K562 (cell line): ENCODE measurements around the gene ZNF197. TPM values are rescaled to one million over a fixed set of nuclear protein-coding genes. Genes with fewer than 3 reads are reported as not detected.
A peak's percentile ranks its signal among the peaks of the same experiment; 100 is the strongest.

Experiments
- ATAC-seq: fragments of 200-7000 bp; cut with Tn5 transposase; 3 replicates; pipeline ENCODE4 v1.9.1; 2020; ENCODE audit warnings: moderate library complexity
- BruUV-seq: library from RNA; stranded (reverse); fragments of 400-500 nt; replicated peaks from 2 replicates; lab custom pipeline; 2021; lab: Mats Ljungman, UMichigan
- CTCF ChIA-PET: fragments of 300-600 bp; formaldehyde crosslinking; extraction: SDS; loops from one replicate; lab custom pipeline; 2021; ENCODE audit warnings: low intra/inter-chr PET ratio; lab: Yijun Ruan, JAX
- POLR2A ChIA-PET: fragments of 300-600, 350-650 bp; sonication (Branson Sonifier 250); formaldehyde crosslinking; extraction: SDS; loops from one replicate; lab custom pipeline; 2021; ENCODE audit warnings: antibody characterized with exemption, inconsistent platforms; lab: Yijun Ruan, JAX
- DNase-seq, 4 experiments: peaks; one replicate each; pipeline versions ENCODE4 v3.0.0 to v3.0.0-alpha.2; 2011 to 2018; ENCODE audit warnings: low spot score in 3 of 4, mixed read lengths in 3 of 4; ENCODE audit errors: extremely low read depth in 1 of 4
- FAIRE-seq: peaks from 2 replicates; lab custom pipeline; 2011; peaks lifted over from hg19 to GRCh38; lab: Jason Lieb, UNC
- H2AFZ ChIP-seq: 2 replicates; pipeline ENCODE4 v1.6.0; 2011; ENCODE audit warnings: low read depth, low read length, control low read depth, inconsistent platforms
- H3K27ac ChIP-seq: fragments of 200-600 bp; 3 replicates; pipeline ENCODE4 v1.8.0; 2011; ENCODE audit warnings: low read depth, mild to moderate bottlenecking, control low read depth, inconsistent platforms, low read length, moderate library complexity, mixed read lengths; ENCODE audit errors: extremely low read depth
- H3K27me3 ChIP-seq, 2 experiments: fragments of 300-600 bp in 1 of 2; 2 replicates in 1 of 2; 3 replicates in 1 of 2; pipeline versions ENCODE4 v1.6.0 to v1.8.0; 2011; ENCODE audit warnings: inconsistent platforms in 2 of 2, low read length in 2 of 2, mild to moderate bottlenecking in 1 of 2, mixed read lengths in 1 of 2, moderate library complexity in 1 of 2; ENCODE audit not compliant: control insufficient read depth in 2 of 2, insufficient read depth in 2 of 2
- H3K36me3 ChIP-seq: fragments of 300-600 bp; 3 replicates; pipeline ENCODE4 v1.8.0; 2011; ENCODE audit warnings: mild to moderate bottlenecking, low read length, inconsistent platforms; ENCODE audit not compliant: control insufficient read depth, insufficient read depth
- H3K4me1 ChIP-seq, 2 experiments: fragments of 200-600 bp in 1 of 2; replicated peaks in 1 of 2; 2 replicates in 1 of 2; 3 replicates in 1 of 2; pipeline versions ENCODE4 v1.5.1 to v1.8.0; 2011; ENCODE audit warnings: inconsistent platforms in 2 of 2, low read length in 2 of 2, mild to moderate bottlenecking in 1 of 2, mixed read lengths in 1 of 2, moderate library complexity in 1 of 2; ENCODE audit not compliant: control insufficient read depth in 2 of 2, insufficient read depth in 2 of 2
- H3K4me2 ChIP-seq: 2 replicates; pipeline ENCODE4 v1.6.1; 2011; ENCODE audit warnings: low read length, control low read depth, inconsistent platforms, mixed read lengths; ENCODE audit not compliant: insufficient read depth
- H3K4me3 ChIP-seq: fragments of 200-600 bp; sonication (generic), shearing (Covaris generic); 2 replicates; pipeline ENCODE4 v1.5.1; 2016; ENCODE audit warnings: control low read depth, inconsistent platforms
- H3K79me2 ChIP-seq: fragments of 200-600 bp; 3 replicates; pipeline ENCODE4 v1.8.0; 2011; ENCODE audit warnings: low read length, inconsistent platforms; ENCODE audit not compliant: control insufficient read depth, insufficient read depth
- H3K9ac ChIP-seq, 2 experiments: 2 replicates each; pipeline versions ENCODE4 v1.6.0 to v1.6.1; 2011; ENCODE audit warnings: low read depth in 2 of 2, low read length in 2 of 2, control low read depth in 1 of 2, inconsistent platforms in 1 of 2, mild to moderate bottlenecking in 1 of 2, mixed read lengths in 1 of 2; ENCODE audit not compliant: insufficient read depth in 1 of 2
- H3K9me1 ChIP-seq: one replicate; pipeline ENCODE4 v1.6.0; 2011; ENCODE audit warnings: inconsistent platforms, mild to moderate bottlenecking, low read length, moderate library complexity; ENCODE audit not compliant: control insufficient read depth, insufficient read depth
- H3K9me3 ChIP-seq: replicated peaks from 2 replicates; pipeline ENCODE4 v1.5.1; 2011; ENCODE audit warnings: low read depth, low read length, inconsistent platforms; ENCODE audit not compliant: control insufficient read depth, insufficient read depth
- H4K20me1 ChIP-seq: replicated peaks from 2 replicates; pipeline ENCODE4 v1.6.1; 2011; ENCODE audit warnings: low read length, inconsistent platforms, mixed read lengths; ENCODE audit not compliant: control insufficient read depth, insufficient read depth
- ELF2 ChIP-seq: fragments of 250-450 bp; sonication (Bioruptor Pico); IDR thresholded peaks from 2 replicates; pipeline ENCODE4 v1.5.0; 2021; ENCODE audit warnings: mild to moderate bottlenecking
- GTF2F1 ChIP-seq: IDR thresholded peaks from 2 replicates; pipeline ENCODE4 v1.6.1; 2011; ENCODE audit warnings: low read depth, low read length, improper control_type of control experiment
- HCFC1 ChIP-seq: IDR thresholded peaks from 2 replicates; pipeline ENCODE4 v1.6.1; 2012; ENCODE audit warnings: low read depth, low read length, improper control_type of control experiment
- HNRNPUL1 ChIP-seq: fragments of 200-400 bp; formaldehyde crosslinking; IDR thresholded peaks from 2 replicates; pipeline ENCODE4 v1.6.1; 2017; ENCODE audit warnings: low read length
- RNF2 ChIP-seq: sonication (generic); IDR thresholded peaks from 2 replicates; pipeline ENCODE4 v1.6.1; 2016
- ZBTB1 ChIP-seq: sonication (generic); formaldehyde crosslinking; IDR thresholded peaks from 2 replicates; pipeline ENCODE4 v1.8.1; 2023; ENCODE audit warnings: missing genetic modification reagents, low read depth, mild to moderate bottlenecking, borderline replicate concordance
- ZNF3 ChIP-seq: fragments of 250-450 bp; sonication (Bioruptor Pico); IDR thresholded peaks from 2 replicates; pipeline ENCODE4 v1.5.0; 2021; ENCODE audit warnings: mild to moderate bottlenecking, moderate library complexity
- ZNF589 ChIP-seq: fragments of 200-800 bp; sonication (Bioruptor generic); IDR thresholded peaks from 2 replicates; pipeline ENCODE4 v1.6.1; 2016; ENCODE audit warnings: low read depth, missing genetic modification characterization, missing compliant biosample characterization
- ZNF76 ChIP-seq: fragments of 250-450 bp; sonication (Bioruptor Pico); IDR thresholded peaks from 2 replicates; pipeline ENCODE4 v1.4.0; 2020; ENCODE audit warnings: mild to moderate bottlenecking, moderate library complexity, borderline replicate concordance
- ZNF785 ChIP-seq: fragments of 250-450 bp; sonication (Bioruptor Pico); IDR thresholded peaks from 2 replicates; pipeline ENCODE4 v1.4.0; 2020; ENCODE audit warnings: mild to moderate bottlenecking
- WGBS: fragments of 100-300 bp; shearing (Covaris generic); methylation state at CpG from one replicate; pipeline ENCODE4 v1.1.6; 2016; ENCODE audit warnings: low coverage, mixed read lengths; ENCODE audit not compliant: insufficient coverage; ENCODE audit errors: missing lambda C conversion rate; 5-methylcytosine and 5-hydroxymethylcytosine counted together
- in situ Hi-C: fragments of 300-500 bp; cut with MboI; formaldehyde crosslinking; loops from 4 replicates; pipeline ENCODE4 v1.15.0; 2018; ENCODE audit warnings: inconsistent platforms, mixed read lengths
- intact Hi-C: fragments of 100-400 bp; cut with micrococcal nuclease; formaldehyde crosslinking; loops from 2 replicates; pipeline ENCODE4 v1.14.2; 2022
- polyA plus RNA-seq, 8 experiments: library from polyadenylated mRNA; depleted of rRNA in 4 of 8; stranded (reverse) in 5 of 8; unstranded in 3 of 8; fragments of >200 nt; fragmentation: Nextera tagmentation in 2 of 8; fragmentation: Illumina TruSeq in 1 of 8; extraction: Ambion mirVana in 2 of 8; extraction: Trizol in 1 of 8; gene quantifications; 2 replicates each; pipeline versions ENCODE4 v1.2.1 to v1.2.3, GENCODE V29; 2011 to 2014; ENCODE audit warnings: inconsistent platforms in 1 of 8, missing spikeins in 1 of 8
- total RNA-seq, 7 experiments: library from RNA; depleted of rRNA in 6 of 7; stranded (reverse); fragments of >200 nt in 6 of 7; fragmentation: Illumina TruSeq in 2 of 7; extraction: Trizol in 2 of 7; gene quantifications; 2 replicates each; pipeline versions ENCODE4 v1.2.1 to v1.2.3, GENCODE V29; 2011 to 2021; ENCODE audit warnings: low replicate concordance in 1 of 7
- TF ChIP-seq, protein P1 (sequence below): fragments of 450-650 bp; IDR thresholded peaks from 2 replicates; pipeline ENCODE4 v1.6.1; 2018; ENCODE audit not compliant: partially characterized antibody
- TF ChIP-seq, protein P2 (sequence below): sonication (generic); formaldehyde crosslinking; IDR thresholded peaks from 2 replicates; pipeline ENCODE4 v1.8.1; 2023; ENCODE audit warnings: mild to moderate bottlenecking, missing genetic modification reagents
- TF ChIP-seq, protein P3 (sequence below): fragments of 250-450 bp; sonication (Bioruptor Pico); IDR thresholded peaks from 2 replicates; pipeline ENCODE4 v1.4.0; 2020; ENCODE audit warnings: mild to moderate bottlenecking, moderate library complexity, borderline replicate concordance

Gene ZNF197
- total and polyA plus RNA-seq, 9 of the 15 experiments (the other 6 are each of a cell fraction or from before 2014, with no cell fraction given): 3.5 to 19.1 (median 13.7) TPM

DNA sequence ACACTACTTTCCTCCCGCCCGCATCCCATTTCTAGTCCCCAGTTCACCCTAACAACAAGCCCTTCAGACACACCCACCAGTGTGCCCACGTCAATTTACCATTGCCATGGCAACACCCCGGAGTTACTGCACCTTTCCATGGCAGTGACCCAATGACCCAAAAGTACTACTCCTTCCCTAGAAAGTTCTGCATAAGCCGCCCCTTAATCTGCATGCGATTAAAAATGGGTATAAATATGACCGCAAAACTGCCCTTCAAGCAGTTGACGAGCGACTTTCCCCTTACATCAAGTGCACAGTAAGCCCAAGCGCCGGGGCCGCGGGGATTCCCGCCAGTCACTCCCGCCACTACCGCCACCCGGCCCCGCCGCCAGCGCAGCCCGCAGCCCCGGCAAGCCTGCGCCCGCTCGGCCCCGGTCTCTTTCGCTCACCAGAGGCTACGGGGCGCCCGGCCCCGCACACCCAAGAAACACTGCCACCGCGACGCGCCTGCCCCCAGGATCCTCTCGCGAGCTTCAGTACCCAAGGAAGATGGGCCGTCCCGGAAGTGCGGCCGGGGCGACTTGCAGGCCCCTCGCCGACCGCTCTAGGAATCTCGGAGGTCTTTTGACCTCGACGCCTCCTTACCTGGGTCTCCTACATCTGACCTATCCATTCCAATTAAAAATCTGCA, 60.4 kb downstream of the ZNF197 start:
- peak; percentile 97 for ATAC-seq
- peaks cover 3% of the 10 kb centered on the region; the same call in 1 of the 2 replicates for H3K9me3 ChIP-seq
- no peak for FAIRE-seq
- H3K4me2 ChIP-seq: peak overlapping the region; percentile 62
- POLR2A ChIA-PET: no interaction called here
- peak overlapping the region in 1 of 2 experiments; percentile 63; a peak in 2 of 4 replicates for H3K9ac ChIP-seq
- H2AFZ ChIP-seq: peak overlapping the region; percentile 73
- WGBS: 12% methylated on average over 48 of the region's 48 CpGs
- peak overlapping the region; percentile 48 for H3K4me3 ChIP-seq
- H3K27me3 ChIP-seq: peaks cover 5 to 14% of the 10 kb centered on the region in 2 experiments; a peak in 4 of 5 replicates
- H3K9me1 ChIP-seq: no peaks in the 10 kb centered on the region
- peak; percentile 52 to 72 (median 61) for DNase-seq
- in situ Hi-C loops: no loop called here
- H3K4me1 ChIP-seq: peaks cover 0 to 5% of the 10 kb centered on the region in 2 experiments; a peak in 1 of 5 replicates
- H3K36me3 ChIP-seq: no peaks in the 10 kb centered on the region
- H3K79me2 ChIP-seq: no peaks in the 10 kb centered on the region
- CTCF ChIA-PET: no interaction called here
- no peaks in the 10 kb centered on the region for H4K20me1 ChIP-seq
- intact Hi-C loops: no loop called here
- BruUV-seq: no TSS peak
- H3K27ac ChIP-seq: no peak overlapping the region
- TF ChIP-seq ZNF785 (CRISPR knock-in tag) (no peak), HNRNPUL1 (no peak), ZNF3 (no peak), ZBTB1 (CRISPR knock-in tag) (no peak), ZNF589 (CRISPR knock-in tag) (no peak), HCFC1 (peak; percentile 46), ELF2 (CRISPR knock-in tag) (0 out of 2 replicates have a peak, but pooled peaks have one; percentile 35), RNF2 (0 out of 2 replicates have a peak, but pooled peaks have one; percentile 16), ZNF76 (CRISPR knock-in tag) (no peak), GTF2F1 (no peak)
- TF ChIP-seq, protein P1, sequence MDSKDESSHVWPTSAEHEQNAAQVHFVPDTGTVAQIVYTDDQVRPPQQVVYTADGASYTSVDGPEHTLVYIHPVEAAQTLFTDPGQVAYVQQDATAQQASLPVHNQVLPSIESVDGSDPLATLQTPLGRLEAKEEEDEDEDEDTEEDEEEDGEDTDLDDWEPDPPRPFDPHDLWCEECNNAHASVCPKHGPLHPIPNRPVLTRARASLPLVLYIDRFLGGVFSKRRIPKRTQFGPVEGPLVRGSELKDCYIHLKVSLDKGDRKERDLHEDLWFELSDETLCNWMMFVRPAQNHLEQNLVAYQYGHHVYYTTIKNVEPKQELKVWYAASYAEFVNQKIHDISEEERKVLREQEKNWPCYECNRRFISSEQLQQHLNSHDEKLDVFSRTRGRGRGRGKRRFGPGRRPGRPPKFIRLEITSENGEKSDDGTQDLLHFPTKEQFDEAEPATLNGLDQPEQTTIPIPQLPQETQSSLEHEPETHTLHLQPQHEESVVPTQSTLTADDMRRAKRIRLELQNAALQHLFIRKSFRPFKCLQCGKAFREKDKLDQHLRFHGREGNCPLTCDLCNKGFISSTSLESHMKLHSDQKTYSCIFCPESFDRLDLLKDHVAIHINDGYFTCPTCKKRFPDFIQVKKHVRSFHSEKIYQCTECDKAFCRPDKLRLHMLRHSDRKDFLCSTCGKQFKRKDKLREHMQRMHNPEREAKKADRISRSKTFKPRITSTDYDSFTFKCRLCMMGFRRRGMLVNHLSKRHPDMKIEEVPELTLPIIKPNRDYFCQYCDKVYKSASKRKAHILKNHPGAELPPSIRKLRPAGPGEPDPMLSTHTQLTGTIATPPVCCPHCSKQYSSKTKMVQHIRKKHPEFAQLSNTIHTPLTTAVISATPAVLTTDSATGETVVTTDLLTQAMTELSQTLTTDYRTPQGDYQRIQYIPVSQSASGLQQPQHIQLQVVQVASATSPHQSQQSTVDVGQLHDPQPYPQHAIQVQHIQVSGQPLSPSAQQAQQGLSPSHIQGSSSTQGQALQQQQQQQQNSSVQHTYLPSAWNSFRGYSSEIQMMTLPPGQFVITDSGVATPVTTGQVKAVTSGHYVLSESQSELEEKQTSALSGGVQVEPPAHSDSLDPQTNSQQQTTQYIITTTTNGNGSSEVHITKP: no peak
- TF ChIP-seq, protein P2, sequence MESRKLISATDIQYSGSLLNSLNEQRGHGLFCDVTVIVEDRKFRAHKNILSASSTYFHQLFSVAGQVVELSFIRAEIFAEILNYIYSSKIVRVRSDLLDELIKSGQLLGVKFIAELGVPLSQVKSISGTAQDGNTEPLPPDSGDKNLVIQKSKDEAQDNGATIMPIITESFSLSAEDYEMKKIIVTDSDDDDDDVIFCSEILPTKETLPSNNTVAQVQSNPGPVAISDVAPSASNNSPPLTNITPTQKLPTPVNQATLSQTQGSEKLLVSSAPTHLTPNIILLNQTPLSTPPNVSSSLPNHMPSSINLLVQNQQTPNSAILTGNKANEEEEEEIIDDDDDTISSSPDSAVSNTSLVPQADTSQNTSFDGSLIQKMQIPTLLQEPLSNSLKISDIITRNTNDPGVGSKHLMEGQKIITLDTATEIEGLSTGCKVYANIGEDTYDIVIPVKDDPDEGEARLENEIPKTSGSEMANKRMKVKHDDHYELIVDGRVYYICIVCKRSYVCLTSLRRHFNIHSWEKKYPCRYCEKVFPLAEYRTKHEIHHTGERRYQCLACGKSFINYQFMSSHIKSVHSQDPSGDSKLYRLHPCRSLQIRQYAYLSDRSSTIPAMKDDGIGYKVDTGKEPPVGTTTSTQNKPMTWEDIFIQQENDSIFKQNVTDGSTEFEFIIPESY (CRISPR knock-in tag): peak; percentile 54; the same call in 1 of the 2 replicates
- TF ChIP-seq, protein P3, sequence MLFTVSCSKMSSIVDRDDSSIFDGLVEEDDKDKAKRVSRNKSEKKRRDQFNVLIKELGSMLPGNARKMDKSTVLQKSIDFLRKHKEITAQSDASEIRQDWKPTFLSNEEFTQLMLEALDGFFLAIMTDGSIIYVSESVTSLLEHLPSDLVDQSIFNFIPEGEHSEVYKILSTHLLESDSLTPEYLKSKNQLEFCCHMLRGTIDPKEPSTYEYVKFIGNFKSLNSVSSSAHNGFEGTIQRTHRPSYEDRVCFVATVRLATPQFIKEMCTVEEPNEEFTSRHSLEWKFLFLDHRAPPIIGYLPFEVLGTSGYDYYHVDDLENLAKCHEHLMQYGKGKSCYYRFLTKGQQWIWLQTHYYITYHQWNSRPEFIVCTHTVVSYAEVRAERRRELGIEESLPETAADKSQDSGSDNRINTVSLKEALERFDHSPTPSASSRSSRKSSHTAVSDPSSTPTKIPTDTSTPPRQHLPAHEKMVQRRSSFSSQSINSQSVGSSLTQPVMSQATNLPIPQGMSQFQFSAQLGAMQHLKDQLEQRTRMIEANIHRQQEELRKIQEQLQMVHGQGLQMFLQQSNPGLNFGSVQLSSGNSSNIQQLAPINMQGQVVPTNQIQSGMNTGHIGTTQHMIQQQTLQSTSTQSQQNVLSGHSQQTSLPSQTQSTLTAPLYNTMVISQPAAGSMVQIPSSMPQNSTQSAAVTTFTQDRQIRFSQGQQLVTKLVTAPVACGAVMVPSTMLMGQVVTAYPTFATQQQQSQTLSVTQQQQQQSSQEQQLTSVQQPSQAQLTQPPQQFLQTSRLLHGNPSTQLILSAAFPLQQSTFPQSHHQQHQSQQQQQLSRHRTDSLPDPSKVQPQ (CRISPR knock-in tag): no peak
